Measurements from ENCODE around the gene SETD2. TPM values are rescaled to one million over a fixed set of nuclear protein-coding genes. Genes with fewer than 3 reads are reported as not detected.

SETD2 gene
- total and polyA plus RNA-seq, 9 of the 15 experiments (the other 6 are each of a cell fraction or from before 2014, with no cell fraction given), result 8.2 to 44.0 (median 33.6) TPM

DNA sequence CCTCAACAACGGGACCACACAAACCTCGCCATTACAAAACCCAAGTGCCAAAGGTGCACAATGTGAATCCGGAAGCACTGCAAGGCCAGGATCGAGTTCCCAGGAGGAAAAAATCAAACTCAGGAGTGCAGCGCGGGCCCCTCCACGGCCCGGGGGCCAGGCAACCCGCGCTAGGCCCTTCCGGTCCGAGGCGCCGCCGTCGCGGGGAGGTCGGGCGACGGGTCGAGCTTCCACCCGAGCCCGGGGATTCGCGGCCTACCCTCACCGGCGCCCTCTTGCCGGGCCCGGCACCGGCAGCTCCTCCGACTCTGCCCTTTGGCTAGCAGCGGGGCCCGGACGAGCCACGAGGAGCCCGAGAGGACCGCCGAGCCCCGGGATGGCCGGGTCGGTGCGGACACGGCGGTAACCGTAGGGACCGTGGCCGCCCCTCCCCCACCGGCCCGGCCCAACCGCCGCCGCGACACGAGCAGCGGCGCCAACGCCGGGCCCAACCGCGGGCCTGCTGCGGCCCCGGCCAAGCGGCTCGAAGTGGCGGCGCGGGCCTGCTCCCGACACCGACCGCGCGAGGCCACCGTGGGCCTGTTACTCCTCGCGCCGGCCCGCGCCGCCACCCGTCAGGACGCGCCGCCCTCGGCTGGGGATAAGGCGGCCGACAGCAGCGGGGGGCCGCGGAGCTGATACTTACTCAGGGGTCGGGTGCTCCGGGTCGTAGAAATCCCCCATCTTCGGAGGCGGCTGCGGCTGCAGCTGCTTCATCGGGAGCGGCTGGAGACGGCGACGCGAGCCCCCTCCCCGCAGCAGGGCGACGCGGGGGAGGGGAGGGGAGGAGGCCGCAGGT, 525 bp downstream of the SETD2 start (continued):
- TF ChIP-seq, protein P1, sequence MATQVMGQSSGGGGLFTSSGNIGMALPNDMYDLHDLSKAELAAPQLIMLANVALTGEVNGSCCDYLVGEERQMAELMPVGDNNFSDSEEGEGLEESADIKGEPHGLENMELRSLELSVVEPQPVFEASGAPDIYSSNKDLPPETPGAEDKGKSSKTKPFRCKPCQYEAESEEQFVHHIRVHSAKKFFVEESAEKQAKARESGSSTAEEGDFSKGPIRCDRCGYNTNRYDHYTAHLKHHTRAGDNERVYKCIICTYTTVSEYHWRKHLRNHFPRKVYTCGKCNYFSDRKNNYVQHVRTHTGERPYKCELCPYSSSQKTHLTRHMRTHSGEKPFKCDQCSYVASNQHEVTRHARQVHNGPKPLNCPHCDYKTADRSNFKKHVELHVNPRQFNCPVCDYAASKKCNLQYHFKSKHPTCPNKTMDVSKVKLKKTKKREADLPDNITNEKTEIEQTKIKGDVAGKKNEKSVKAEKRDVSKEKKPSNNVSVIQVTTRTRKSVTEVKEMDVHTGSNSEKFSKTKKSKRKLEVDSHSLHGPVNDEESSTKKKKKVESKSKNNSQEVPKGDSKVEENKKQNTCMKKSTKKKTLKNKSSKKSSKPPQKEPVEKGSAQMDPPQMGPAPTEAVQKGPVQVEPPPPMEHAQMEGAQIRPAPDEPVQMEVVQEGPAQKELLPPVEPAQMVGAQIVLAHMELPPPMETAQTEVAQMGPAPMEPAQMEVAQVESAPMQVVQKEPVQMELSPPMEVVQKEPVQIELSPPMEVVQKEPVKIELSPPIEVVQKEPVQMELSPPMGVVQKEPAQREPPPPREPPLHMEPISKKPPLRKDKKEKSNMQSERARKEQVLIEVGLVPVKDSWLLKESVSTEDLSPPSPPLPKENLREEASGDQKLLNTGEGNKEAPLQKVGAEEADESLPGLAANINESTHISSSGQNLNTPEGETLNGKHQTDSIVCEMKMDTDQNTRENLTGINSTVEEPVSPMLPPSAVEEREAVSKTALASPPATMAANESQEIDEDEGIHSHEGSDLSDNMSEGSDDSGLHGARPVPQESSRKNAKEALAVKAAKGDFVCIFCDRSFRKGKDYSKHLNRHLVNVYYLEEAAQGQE (IDR thresholded peaks at IDR 0.05; ENCODE audit: borderline replicate concordance), result no peak; the same call in 1 of the 2 replicates
- TF ChIP-seq, protein P1 (CRISPR knock-in tag; IDR thresholded peaks at IDR 0.05; ENCODE audit: low read depth), result no peak; the same call in 1 of the 2 replicates
- peak; percentile 10; the same call in 1 of the 2 replicates for TF ChIP-seq SAFB (IDR thresholded peaks at IDR 0.05; ENCODE audit: borderline replicate concordance, low read depth, low read length)
- no peak for TF ChIP-seq NUFIP1 (IDR thresholded peaks at IDR 0.05; ENCODE audit: partially characterized antibody)
- TF ChIP-seq SNRNP70 (optimal IDR thresholded peaks at IDR 0.05; ENCODE audit: low read depth, low read length), result no peak
- TF ChIP-seq, protein P2, sequence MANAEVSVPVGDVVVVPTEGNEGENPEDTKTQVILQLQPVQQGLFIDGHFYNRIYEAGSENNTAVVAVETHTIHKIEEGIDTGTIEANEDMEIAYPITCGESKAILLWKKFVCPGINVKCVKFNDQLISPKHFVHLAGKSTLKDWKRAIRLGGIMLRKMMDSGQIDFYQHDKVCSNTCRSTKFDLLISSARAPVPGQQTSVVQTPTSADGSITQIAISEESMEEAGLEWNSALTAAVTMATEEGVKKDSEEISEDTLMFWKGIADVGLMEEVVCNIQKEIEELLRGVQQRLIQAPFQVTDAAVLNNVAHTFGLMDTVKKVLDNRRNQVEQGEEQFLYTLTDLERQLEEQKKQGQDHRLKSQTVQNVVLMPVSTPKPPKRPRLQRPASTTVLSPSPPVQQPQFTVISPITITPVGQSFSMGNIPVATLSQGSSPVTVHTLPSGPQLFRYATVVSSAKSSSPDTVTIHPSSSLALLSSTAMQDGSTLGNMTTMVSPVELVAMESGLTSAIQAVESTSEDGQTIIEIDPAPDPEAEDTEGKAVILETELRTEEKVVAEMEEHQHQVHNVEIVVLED (CRISPR knock-in tag; IDR thresholded peaks at IDR 0.05), result no peak
- no peak for TF ChIP-seq ELF4 (CRISPR knock-in tag; IDR thresholded peaks at IDR 0.05)
- no peak for TF ChIP-seq SMAD3 (CRISPR knock-in tag; conservative IDR thresholded peaks at IDR 0.05)
- TF ChIP-seq, protein P3, sequence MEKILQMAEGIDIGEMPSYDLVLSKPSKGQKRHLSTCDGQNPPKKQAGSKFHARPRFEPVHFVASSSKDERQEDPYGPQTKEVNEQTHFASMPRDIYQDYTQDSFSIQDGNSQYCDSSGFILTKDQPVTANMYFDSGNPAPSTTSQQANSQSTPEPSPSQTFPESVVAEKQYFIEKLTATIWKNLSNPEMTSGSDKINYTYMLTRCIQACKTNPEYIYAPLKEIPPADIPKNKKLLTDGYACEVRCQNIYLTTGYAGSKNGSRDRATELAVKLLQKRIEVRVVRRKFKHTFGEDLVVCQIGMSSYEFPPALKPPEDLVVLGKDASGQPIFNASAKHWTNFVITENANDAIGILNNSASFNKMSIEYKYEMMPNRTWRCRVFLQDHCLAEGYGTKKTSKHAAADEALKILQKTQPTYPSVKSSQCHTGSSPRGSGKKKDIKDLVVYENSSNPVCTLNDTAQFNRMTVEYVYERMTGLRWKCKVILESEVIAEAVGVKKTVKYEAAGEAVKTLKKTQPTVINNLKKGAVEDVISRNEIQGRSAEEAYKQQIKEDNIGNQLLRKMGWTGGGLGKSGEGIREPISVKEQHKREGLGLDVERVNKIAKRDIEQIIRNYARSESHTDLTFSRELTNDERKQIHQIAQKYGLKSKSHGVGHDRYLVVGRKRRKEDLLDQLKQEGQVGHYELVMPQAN (IDR thresholded peaks at IDR 0.05; ENCODE audit: borderline replicate concordance), result no peak
- no peak; a peak in 1 of 4 replicates for TF ChIP-seq ETV6 (IDR thresholded peaks at IDR 0.05; ENCODE audit: borderline replicate concordance in 1 of 2, low read depth in 2 of 2, low read length in 1 of 2)
- TF ChIP-seq ETV6 (CRISPR knock-in tag; IDR thresholded peaks at IDR 0.05; ENCODE audit: borderline replicate concordance), result peak; percentile 91
- TF ChIP-seq ZZZ3 (IDR thresholded peaks at IDR 0.05), result no peak
- TF ChIP-seq TSC22D4 (tag; IDR thresholded peaks at IDR 0.05), result no peak
- no peak for TF ChIP-seq DACH1 (IDR thresholded peaks at IDR 0.05; ENCODE audit: partially characterized antibody)
- TF ChIP-seq FOXP1 (CRISPR knock-in tag; IDR thresholded peaks at IDR 0.05), result peak; percentile 78
